HepG2 (cell line): ENCODE results near the gene POU3F1. TPM values are rescaled to one million over a fixed set of nuclear protein-coding genes. Genes with fewer than 3 reads are reported as not detected.
A peak's percentile ranks its signal among the peaks of the same experiment; 100 is the strongest.

Experiments
- CEBPG ChIP-seq: IDR thresholded peaks from 2 replicates; pipeline ENCODE4 v1.6.1; 2016
- CTCF ChIP-seq: sonication (generic); formaldehyde crosslinking; IDR thresholded peaks from 2 replicates; pipeline ENCODE4 v1.5.0; 2020; ENCODE audit warnings: mild to moderate bottlenecking, missing genetic modification reagents, moderate library complexity
- E2F5 ChIP-seq: sonication (generic); formaldehyde crosslinking; conservative IDR thresholded peaks from 2 replicates; pipeline ENCODE4 v1.4.0; 2020; ENCODE audit warnings: missing genetic modification reagents
- HOMEZ ChIP-seq: IDR thresholded peaks from 2 replicates; pipeline ENCODE4 v1.6.1; 2016; ENCODE audit warnings: low read depth
- KMT2A ChIP-seq: sonication (generic); formaldehyde crosslinking; IDR thresholded peaks from 2 replicates; pipeline ENCODE4 v1.4.0; 2020; ENCODE audit warnings: missing genetic modification reagents
- MNT ChIP-seq: fragments of 450-650 bp; IDR thresholded peaks from 2 replicates; pipeline ENCODE4 v1.6.1; 2016
- MXD1 ChIP-seq: sonication (generic); formaldehyde crosslinking; IDR thresholded peaks from 2 replicates; pipeline ENCODE4 v1.4.0; 2020; ENCODE audit warnings: mild to moderate bottlenecking, missing genetic modification reagents
- NR2F2 ChIP-seq: IDR thresholded peaks from 2 replicates; pipeline ENCODE4 v1.6.1; 2012; ENCODE audit warnings: low read depth, inconsistent platforms, borderline replicate concordance
- RXRA ChIP-seq: sonication (generic); formaldehyde crosslinking; IDR thresholded peaks from 2 replicates; pipeline ENCODE4 v1.5.1; 2020; ENCODE audit warnings: missing genetic modification reagents
- SALL1 ChIP-seq: sonication (generic); formaldehyde crosslinking; IDR thresholded peaks from 2 replicates; pipeline ENCODE4 v1.8.0; 2022; ENCODE audit warnings: mild to moderate bottlenecking, missing genetic modification reagents
- TARDBP ChIP-seq: sonication (generic); formaldehyde crosslinking; IDR thresholded peaks from 2 replicates; pipeline ENCODE4 v1.8.0; 2022; ENCODE audit warnings: mild to moderate bottlenecking, missing genetic modification reagents
- YEATS2 ChIP-seq: sonication (generic); formaldehyde crosslinking; IDR thresholded peaks from 2 replicates; pipeline ENCODE4 v1.4.0; 2020; ENCODE audit warnings: missing genetic modification reagents, borderline replicate concordance
- polyA plus RNA-seq, 8 experiments: library from polyadenylated mRNA; depleted of rRNA in 3 of 8; stranded (reverse) in 7 of 8; unstranded in 1 of 8; fragments of >200 nt; fragmentation: Illumina TruSeq in 4 of 8; extraction: Trizol in 4 of 8; gene quantifications; 2 replicates each; pipeline versions ENCODE4 v1.2.1 to v1.2.3, GENCODE V29; 2011 to 2016; ENCODE audit warnings: low read depth in 4 of 8, missing spikeins in 1 of 8, mixed read lengths in 1 of 8; ENCODE audit not compliant: insufficient read depth in 1 of 8
- total RNA-seq, 5 experiments: library from RNA; depleted of rRNA; stranded (reverse); fragments of >200 nt; fragmentation: Illumina TruSeq; extraction: Trizol; gene quantifications; 2 replicates each; pipeline ENCODE4 v1.2.3, GENCODE V29; 2016; ENCODE audit warnings: low read depth in 1 of 5
- TF ChIP-seq, protein P1 (sequence below): IDR thresholded peaks from 2 replicates; pipeline ENCODE4 v1.4.0; 2020; ENCODE audit warnings: mild to moderate bottlenecking, missing genetic modification reagents

Gene POU3F1
- total and polyA plus RNA-seq, 2 of the 13 experiments (the other 11 are each of a cell fraction or from before 2014, with no cell fraction given) = not detected

GRCh38 chr1:38037221-38037939 is 9.2 kb downstream of the POU3F1 start (continued):
- TF ChIP-seq, protein P1, sequence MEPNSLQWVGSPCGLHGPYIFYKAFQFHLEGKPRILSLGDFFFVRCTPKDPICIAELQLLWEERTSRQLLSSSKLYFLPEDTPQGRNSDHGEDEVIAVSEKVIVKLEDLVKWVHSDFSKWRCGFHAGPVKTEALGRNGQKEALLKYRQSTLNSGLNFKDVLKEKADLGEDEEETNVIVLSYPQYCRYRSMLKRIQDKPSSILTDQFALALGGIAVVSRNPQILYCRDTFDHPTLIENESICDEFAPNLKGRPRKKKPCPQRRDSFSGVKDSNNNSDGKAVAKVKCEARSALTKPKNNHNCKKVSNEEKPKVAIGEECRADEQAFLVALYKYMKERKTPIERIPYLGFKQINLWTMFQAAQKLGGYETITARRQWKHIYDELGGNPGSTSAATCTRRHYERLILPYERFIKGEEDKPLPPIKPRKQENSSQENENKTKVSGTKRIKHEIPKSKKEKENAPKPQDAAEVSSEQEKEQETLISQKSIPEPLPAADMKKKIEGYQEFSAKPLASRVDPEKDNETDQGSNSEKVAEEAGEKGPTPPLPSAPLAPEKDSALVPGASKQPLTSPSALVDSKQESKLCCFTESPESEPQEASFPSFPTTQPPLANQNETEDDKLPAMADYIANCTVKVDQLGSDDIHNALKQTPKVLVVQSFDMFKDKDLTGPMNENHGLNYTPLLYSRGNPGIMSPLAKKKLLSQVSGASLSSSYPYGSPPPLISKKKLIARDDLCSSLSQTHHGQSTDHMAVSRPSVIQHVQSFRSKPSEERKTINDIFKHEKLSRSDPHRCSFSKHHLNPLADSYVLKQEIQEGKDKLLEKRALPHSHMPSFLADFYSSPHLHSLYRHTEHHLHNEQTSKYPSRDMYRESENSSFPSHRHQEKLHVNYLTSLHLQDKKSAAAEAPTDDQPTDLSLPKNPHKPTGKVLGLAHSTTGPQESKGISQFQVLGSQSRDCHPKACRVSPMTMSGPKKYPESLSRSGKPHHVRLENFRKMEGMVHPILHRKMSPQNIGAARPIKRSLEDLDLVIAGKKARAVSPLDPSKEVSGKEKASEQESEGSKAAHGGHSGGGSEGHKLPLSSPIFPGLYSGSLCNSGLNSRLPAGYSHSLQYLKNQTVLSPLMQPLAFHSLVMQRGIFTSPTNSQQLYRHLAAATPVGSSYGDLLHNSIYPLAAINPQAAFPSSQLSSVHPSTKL (CRISPR knock-in tag) = no peak
- TF ChIP-seq CEBPG = no peak
- TF ChIP-seq TARDBP (CRISPR knock-in tag) = no peak
- no peak for TF ChIP-seq MNT
- TF ChIP-seq HOMEZ (CRISPR knock-in tag) = no peak
- TF ChIP-seq SALL1 = no peak
- no peak for TF ChIP-seq MXD1 (CRISPR knock-in tag)
- TF ChIP-seq E2F5 (CRISPR knock-in tag) = no peak
- TF ChIP-seq CTCF = peak; percentile 81
- TF ChIP-seq RXRA (CRISPR knock-in tag) = no peak
- no peak for TF ChIP-seq YEATS2
- no peak for TF ChIP-seq NR2F2
- no peak for TF ChIP-seq KMT2A (CRISPR knock-in tag)
